Epidermal melanocyte (primary cell): ENCODE results near the gene TUSC2.

Experiments
- DNase-seq: peaks from one replicate; pipeline ENCODE4 v3.0.0; 2011; ENCODE audit warnings: low spot score; ENCODE audit not compliant: insufficient read length

The TUSC2 gene

DNA sequence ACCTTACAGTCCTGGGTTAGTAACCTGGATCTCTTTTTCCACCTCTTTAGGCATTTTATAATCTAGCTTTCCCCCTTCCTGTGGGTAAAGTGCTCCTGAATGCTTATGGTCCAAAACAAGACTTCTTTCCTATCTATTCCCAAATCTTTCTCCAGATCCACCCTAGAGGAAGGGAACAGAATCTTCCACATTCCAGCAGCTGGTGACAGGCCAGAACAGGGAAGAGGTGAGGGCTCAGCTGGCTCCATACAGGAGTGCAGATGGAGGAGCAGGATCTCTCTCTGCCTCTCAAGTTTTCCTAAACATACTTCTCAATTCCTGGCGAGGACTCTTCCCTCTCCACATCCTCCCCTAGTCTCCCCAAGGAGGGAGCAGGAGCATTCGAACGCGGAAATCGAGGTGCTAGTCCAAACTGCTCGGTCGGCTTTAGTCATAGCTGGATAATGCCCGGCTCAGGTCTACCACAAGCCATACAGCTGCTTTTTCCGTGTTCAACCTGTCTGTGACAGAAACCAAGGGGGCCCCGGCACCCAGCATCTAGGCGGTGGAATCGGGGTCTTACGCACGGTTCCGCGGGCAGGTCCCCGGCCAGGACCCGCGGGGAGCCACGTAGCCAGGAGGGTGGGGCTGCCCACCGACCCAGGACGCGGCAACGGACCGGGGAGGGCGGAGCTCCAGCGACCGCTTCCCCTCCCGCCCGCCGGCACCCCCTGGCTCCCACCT is 8.6 kb upstream of the TUSC2 start:
- DNase-seq: no peak

DNA sequence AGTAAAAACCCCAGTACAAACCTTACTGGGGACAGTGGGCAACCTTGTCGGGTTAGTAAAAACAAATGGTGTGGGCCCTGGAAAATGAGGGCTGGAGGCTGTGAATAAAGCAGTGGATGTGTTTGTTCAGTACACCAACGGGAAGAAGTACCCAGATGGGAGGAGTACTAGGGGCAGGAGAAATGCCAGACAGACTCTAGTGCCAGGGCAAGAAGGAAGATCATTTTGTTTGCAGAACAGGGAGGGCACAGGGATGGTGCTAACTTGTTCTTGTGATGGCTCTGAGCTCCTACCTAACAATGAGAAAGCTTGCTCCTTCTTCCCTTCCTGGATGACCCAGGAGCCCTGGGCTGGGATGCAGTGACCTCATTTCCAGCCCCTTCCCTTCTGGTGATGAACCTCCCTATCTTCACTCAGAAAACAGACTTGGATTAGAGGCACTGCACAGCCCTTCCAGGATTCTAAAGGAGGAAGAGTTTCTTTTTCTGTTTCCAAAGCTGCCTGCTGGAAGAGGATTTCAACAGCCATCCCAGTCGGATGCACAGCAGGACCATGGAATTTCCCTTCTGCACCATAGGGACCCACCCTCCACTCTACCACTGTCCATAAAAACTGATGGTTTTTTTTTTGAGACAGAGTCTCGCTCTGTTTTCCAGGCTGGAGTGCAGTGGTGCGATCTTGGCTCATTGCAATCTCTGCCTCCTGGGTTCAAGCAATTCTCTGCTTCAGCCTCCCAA is 6.5 kb upstream of the TUSC2 start:
- no peak for DNase-seq

GRCh38 chr3:50333744-50334328 is 5.8 kb upstream of the TUSC2 start:
- DNase-seq: no peak

- DNase-seq: no peak
Observed at GRCh38 chr3:50331364-50331907, 3.4 kb upstream of the TUSC2 start.

DNA sequence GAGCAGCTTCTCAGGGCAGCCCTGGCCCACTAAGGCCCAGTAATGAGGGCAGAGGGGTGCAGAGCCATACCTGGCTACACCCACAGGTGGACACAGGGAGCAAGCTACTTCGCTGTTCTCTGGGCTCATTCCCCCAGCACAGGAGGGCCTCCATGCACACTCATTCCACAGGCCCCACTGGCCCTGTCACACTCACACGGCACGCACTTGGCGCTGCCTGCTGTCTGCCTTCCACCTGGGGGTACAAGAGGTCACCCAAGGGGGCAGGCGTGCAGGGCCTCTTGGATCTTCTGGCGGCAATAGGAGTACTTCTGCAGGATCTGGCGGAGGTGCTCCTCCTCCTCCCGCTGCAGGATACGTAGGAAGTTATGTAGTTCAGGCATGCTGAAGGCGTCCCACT is 2.3 kb upstream of the TUSC2 start:
- DNase-seq: no peak

- DNase-seq: no peak
Observed at GRCh38 chr3:50327129-50327528, 894 bp downstream of the TUSC2 start.

DNA sequence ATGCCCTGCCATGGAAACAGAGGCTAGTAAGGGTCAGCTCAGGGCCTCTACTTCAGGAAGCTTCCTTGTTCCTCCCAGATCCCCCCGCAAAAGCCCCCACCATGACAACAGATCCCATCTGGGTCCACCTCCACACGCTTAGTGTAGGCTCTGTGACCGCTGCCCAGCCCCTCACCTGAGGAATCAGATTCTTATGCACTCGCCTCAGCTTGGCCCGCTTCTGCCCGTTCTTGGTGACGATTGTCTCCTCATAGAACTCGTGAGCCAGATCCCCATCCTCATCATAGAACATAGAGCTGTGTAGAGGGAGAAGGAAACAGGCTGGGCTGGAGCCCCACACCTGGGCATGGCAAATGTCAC is 1.9 kb downstream of the TUSC2 start:
- no peak for DNase-seq

DNA sequence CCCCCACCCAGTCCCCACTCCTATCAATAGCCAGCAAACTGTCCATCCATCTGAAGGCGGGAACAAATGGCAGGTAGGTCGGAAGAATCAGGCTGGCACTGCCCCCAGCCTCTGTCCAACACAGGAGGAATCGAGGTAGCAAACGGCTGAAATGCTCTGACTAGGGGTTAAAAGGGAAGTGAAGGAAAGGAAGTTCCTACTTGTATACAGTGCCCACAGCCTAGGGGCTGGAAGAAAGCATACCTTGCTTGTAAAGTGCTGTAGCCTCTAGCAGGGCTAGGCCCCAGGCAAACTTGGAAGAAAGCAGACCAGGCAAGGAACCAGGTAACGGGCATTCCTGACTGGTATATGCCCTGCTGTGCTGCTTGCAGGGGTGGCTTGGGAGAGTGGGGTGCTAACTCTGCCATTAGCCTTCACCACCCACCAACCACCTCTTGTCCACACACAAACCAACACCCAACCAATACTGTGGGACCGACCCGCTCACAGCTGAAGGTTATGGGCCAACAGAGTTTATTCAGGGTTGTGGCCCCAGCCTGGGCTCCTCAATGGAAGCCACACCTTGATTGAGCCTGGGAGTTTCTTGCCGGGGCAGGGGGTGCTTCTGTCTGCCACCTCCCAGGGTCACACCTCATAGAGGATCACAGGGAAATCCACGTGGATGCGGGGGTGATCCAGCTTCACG is 2.4 kb downstream of the TUSC2 start:
- DNase-seq: no peak

GRCh38 chr3:50325113-50325480 is 2.9 kb downstream of the TUSC2 start:
- DNase-seq: no peak

DNA sequence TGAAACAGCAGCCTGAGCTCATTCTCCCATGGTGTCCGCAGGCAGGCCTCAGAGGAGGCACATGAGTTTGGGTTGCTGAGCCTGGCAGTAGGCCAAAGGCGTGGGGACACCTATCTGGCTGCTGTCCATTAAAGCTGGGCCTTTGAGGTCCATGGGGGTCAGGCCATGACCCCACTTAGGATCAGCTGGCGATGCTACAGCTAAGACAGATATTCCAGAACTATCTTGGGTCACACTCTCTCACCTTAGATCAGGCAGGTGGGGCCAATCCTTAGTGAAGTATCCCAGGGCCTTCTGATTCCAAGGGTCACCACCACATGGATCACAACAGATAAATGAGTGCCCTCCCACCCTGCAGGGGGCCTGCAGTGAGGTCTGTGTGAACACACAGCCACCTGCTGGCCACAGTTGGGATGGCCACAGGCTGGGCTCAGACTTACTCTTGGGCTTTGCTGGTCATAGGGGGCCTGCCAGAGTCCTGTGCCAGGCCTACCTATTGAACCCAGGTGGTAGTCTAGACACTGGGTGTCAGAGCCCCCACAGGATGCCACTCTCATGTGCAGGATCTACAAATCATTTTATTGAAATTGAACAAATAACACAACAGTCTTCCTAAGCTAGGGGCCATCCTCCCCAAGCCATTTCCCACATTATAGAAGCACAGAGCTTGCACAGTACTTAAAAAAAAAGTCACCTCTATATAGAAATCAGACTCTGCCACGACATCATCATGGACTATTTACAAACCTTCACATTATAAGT is 3.5 kb downstream of the TUSC2 start:
- peak; percentile 81 for DNase-seq

GRCh38 chr3:50323614-50324199 is 4.3 kb downstream of the TUSC2 start:
- DNase-seq: no peak

DNA sequence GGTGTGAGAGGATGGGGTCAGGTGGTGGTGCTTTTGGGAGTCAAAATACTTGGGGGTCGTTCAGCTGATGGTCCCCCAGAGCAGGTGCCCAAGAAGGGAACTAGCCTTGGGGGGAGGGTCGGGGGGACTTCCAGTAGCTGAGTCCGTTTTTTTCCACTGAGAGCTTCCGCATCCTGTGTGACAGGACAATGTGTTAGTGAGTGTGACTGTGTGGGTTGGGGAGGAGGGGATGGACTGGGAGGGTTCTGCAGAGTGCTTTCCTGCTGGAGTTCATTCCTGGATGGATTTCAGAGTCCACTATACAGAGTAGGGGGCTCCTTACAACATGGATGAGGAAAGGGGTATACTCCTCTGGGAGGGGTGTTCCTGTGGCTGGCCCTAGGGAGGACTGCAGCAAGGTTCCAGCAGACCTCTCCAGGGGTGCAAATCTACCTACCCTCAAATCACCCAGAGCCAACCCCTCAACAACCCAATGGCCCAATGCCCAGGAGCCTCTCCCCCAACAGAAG is 4.9 kb downstream of the TUSC2 start:
- DNase-seq: no peak

DNA sequence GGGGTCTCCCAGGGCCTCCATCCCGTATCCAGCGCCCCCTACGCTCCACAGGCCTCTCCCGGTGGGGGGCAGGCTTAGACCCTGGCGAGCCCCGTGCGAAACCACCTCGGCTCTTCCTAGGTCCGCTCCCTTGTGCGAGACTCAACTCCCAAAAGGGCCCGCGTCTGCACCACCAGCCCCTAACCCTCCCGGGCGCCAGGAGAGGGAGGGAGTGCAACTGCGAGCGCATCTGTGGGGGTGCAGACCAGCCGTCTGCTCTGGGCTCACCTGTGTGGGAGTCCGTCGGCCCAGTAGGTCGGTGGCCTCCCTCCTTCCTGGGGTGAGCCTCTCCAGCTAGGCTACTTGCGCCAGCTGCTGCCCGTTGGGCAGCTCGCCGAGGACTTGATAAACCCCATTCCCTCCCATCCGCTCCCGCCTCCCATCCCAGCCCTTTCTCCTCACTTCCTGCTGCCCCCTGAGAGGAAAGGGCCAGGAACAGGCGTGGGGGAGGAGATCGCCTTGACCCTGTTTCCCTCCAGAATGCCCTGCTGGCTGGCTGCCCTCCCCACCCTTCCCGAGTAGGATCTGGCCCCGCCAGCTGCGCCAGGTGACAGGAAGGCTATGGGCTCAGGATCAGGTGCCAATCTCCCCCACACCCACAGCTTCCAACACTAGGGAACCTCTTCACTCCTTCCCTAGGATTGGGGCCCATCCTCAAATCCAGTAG is 5.5 kb downstream of the TUSC2 start, which contains the start of gene HYAL2:
Gene HYAL2, minus strand, starts transcription at position 360 of the 706 bp plus-strand sequence. CDS start 2,256 bp downstream, outside the sequence.
- DNase-seq: no peak

GRCh38 chr3:50322115-50322385 is 6.0 kb downstream of the TUSC2 start:
- DNase-seq: no peak

- peak; percentile 80 for DNase-seq
Observed at GRCh38 chr3:50321336-50322114, 6.5 kb downstream of the TUSC2 start.

- DNase-seq: peak; percentile 47
Observed at GRCh38 chr3:50320853-50321335, 7.1 kb downstream of the TUSC2 start.

GRCh38 chr3:50319894-50320625 is 8.0 kb downstream of the TUSC2 start:
- no peak for DNase-seq

DNA sequence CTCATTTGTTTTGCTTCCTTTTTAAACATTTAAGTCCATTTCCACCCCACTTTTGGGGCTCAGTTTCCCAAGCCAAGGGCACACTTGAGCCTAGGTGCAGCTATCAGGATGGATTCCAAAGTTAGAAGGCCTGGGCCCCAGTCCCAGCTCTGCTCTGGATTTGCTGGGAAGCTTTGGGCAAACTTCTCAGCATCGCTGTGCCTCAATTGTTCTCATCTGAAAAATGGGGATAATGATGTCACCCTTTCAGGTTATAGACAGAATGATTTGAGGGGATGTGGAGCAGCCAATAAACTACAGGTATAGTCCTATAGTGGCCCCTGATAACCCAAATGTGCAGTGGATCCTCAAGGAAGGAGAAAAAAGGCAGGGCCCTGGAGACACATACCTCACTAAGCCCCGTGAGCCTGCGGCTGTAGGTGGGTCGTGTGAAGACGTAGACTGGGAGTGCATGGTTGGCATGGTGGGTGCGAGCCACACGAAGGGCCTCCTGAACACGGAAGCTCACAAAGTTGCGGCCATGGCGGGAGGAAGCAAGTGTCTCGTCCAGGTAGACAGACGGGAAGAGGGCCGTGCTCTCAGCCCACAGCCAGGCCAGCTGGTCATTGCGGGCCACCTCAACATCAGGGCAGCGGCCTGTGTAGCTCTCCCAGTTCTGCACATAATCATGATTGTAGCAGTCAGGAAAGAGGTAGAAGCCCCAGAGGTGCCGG is 8.7 kb downstream of the TUSC2 start:
- no peak for DNase-seq
